Measurements from ENCODE around the gene CDC42EP2.

- TF ChIP-seq, protein P1, sequence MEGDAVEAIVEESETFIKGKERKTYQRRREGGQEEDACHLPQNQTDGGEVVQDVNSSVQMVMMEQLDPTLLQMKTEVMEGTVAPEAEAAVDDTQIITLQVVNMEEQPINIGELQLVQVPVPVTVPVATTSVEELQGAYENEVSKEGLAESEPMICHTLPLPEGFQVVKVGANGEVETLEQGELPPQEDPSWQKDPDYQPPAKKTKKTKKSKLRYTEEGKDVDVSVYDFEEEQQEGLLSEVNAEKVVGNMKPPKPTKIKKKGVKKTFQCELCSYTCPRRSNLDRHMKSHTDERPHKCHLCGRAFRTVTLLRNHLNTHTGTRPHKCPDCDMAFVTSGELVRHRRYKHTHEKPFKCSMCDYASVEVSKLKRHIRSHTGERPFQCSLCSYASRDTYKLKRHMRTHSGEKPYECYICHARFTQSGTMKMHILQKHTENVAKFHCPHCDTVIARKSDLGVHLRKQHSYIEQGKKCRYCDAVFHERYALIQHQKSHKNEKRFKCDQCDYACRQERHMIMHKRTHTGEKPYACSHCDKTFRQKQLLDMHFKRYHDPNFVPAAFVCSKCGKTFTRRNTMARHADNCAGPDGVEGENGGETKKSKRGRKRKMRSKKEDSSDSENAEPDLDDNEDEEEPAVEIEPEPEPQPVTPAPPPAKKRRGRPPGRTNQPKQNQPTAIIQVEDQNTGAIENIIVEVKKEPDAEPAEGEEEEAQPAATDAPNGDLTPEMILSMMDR (IDR thresholded peaks at IDR 0.05): no peak
- TF ChIP-seq TCF7L2 (IDR thresholded peaks at IDR 0.05; ENCODE audit: low read depth, low read length): no peak
- TF ChIP-seq POLR2AphosphoS5 (IDR thresholded peaks at IDR 0.05; ENCODE audit: low read depth, low read length): no peak
- no peak for TF ChIP-seq REST (IDR thresholded peaks at IDR 0.05; ENCODE audit: insufficient read depth in 1 of 2, low read depth in 2 of 2, low read length in 1 of 2)
Measured at GRCh38 chr11:65292890-65293289, 21.8 kb upstream of the CDC42EP2 start.
